ENCODE measurements around the gene SPEM2.

DNA sequence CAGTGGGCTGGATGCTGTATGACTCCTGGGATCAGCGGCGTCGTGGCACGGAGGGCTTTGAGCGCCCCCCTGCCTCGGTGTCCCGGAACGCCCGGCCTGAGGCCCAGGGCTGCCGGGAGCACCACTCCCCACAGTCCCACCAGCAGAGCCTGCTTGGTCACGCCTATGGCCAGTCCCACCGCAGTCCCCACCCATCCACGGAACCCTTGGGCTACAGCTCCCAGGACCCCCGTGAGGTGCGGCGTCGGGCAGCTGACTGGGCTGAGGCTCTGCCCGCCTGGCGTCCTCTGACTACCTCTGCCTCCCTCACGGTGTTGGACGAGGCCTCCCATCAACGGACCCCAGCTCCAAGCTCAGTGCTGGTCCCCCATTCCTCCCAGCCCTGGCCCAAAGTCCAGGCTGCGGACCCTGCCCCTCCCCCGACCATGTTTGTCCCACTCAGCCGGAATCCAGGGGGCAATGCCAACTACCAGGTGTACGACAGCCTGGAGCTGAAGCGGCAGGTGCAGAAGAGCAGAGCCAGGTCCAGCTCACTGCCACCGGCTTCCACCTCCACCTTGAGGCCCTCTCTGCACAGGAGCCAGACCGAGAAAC is 1.6 kb downstream of the SPEM2 start:
- no peak for TF ChIP-seq GATA2 (IDR thresholded peaks at IDR 0.05; ENCODE audit: low read depth, low read length)
- no peak for TF ChIP-seq GATA3 (IDR thresholded peaks at IDR 0.05; ENCODE audit: low read depth, low read length)
